T1000 (cell line): Measurements from ENCODE around the gene FSTL3.

Experiments
- DNase-seq: peaks from one replicate; lab custom pipeline; 2025; ENCODE audit warnings: mixed read lengths; lab: John Stamatoyannopoulos, UW

FSTL3 gene

DNA sequence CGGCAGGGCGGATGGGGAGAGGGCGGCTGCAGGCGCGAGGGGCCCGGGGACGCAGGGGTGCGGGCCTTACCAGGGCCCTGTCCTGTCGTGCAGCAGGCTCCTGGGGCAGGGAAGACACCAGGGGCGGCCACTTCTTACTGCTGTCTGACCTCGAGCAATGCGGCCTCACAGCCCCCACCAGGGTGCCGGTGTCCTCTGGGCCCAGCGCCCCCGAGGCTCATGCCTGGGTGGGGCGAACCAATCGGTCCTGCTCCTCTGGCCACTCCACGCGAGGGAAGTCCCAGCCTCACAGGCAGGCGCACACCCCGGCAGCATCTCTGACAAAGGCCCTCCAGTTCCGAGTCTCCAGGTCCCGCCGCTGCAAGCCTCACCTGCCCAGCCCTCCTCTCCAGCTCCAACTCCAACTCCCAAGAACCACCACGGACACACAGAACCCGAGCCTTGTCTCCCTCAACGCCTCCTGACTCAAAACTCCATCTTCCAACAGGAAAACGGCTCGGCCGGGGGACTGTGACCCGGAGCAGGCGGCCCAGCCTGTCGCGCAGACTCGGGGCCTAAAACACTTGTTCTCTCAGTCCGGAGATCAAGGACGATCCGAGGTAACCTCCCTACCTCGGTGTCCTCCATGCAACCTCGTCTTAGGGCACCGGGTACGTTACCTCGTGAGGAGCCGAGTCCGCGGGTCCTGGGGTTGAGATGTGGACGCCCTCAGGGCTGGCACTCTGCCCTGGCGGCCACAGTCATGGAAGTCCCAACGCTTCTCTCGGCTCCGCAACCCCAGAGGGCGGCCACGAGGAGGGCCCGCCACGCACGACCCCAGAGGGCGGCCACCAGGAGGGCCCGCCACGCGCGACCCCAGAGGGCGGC, 30.0 kb upstream of the FSTL3 start:
- DNase-seq = no peak

- no peak for DNase-seq
Measured at GRCh38 chr19:646779-647565, 29.2 kb upstream of the FSTL3 start.

- DNase-seq = no peak
Measured at GRCh38 chr19:647566-648284, 28.5 kb upstream of the FSTL3 start.

DNA sequence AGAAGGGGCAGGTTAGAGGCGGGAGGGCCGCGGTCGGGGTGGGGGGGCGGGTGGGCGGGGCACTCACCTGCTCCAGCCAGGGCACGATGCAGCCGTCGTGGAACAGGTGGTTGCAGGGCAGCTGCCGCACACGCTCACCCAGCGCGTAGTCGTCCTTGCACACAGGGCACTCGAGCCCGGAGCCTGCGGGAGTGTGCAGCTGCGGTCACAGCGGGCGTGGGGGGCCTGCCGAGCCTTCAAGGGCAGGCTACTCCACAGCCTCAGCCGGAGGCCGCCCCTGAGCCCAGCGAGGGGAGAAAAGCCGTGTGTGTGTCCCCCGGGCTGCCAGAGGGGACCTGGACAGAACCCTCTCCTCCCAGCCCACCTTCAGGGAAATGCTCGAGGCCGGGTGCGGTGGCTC, 27.9 kb upstream of the FSTL3 start:
- DNase-seq = no peak

GRCh38 chr19:648904-649801, 27.0 kb upstream of the FSTL3 start:
- DNase-seq = no peak

- DNase-seq = no peak
Measured at GRCh38 chr19:650121-650520, 26.1 kb upstream of the FSTL3 start.

DNA sequence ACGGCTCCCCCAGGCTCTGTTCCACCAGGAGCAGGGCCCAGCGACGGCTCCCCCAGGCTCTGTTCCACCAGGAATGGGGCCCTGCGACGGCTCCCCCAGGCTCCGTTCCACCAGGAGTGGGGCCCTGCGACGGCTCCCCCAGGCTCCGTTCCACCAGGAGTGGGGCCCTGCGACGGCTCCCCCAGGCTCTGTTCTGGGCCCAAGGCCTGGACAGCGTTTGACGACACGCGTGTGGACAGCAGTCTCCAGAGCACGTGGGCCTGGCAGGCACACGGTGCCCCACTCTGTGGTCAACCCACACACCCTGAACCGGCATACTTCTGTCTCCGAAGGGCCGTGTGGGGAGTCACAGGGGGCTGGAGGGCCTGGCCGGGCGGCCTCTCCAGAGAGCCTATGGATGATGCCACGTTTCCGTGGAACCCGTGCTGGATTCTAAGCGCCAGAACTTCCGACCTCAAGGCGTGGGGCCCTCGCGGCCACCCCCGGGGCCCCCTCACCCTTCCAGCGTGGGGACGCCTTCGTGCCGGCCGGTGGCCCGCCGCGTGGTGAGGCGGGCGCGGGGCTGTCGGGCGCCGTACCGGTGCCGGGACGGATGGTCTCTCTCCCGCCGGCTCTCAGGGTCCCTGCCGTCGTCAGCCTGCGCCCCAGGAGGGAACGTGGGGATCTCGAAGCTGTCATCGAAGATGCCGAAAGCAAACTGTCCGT, 24.9 kb upstream of the FSTL3 start:
- DNase-seq = no peak

DNA sequence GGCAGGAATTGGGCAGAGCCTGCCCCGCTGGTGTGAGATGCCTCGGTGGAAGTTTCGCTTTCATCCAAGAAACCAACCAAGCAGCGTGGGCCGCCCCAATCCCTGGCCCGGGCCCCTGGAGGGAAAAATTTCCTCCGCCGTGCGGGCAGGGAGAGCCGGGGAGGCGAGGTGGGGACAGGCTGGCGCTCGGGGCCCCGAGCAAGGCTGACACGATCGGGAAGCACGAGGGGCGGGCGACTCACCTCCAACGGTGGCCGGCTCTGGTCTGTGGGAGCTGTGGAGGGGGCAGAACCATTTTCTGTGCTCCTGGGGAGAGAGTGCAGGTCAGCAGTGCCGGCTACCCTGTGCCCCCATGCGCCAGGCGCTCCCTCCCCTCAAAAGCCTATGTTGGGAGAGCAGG, 24.2 kb upstream of the FSTL3 start:
- no peak for DNase-seq

GRCh38 chr19:652467-653389, 23.5 kb upstream of the FSTL3 start:
- DNase-seq = no peak

- DNase-seq = no peak
Measured at GRCh38 chr19:653425-653824, 22.8 kb upstream of the FSTL3 start.

DNA sequence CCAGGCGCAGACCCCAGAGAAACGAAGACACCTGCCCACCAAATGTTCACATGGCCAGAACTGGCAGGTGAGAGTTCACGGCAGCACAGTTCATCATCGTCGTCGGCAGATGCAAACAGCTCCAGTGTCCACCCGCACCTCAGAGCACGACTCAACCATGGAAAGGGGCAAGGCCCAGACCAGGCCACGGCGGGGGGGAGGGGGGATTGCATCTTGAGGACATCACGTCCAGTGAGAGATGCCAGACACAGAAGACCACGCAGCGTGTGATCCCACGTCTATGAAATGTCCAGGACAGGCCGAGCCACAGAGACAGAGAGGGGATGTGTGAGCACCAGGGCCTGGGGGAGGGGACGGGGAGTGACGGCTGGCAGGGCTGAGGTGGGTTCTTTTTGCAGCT, 20.5 kb upstream of the FSTL3 start:
- DNase-seq = no peak

- DNase-seq = no peak
Measured at GRCh38 chr19:656751-657559, 19.2 kb upstream of the FSTL3 start.

GRCh38 chr19:657611-658010, 18.6 kb upstream of the FSTL3 start:
- DNase-seq = no peak

DNA sequence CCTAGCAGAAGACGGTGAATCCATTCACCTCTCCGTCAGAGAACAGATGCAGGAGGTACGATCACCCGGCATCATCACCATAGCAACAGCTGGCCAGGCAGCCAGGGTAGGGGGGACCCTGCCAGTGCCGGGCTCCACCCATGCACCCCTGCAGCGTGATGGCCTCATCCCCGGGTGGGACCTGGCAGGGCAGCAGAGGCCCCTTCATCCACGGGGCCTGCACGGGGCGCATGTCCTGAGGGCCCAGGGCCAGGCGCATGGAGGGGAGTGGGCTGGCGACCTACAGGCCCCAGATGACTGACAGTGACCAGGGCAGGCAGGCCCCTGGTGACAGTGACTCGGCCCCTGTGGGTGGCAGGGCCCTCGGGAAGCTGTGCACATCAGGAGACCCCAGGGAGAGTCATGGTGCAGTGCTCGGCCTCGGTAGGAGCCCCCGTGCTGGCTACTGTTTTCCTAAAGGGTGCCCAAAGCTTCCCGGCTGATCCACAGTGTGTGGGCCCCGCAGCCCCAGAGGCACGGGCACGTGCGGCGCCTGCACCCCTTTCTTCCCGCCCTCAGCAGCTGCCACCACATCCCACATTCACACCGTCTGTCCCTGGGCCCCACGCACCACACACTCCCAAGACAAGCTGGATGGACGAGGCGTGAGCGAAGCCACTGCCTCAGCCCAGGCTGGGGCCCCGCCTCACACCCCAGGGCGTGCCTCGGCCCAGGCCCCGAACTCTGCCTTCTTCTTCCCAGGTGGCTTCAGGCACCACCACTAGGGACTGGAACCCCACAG, 17.9 kb upstream of the FSTL3 start:
- DNase-seq = no peak

GRCh38 chr19:658916-659839, 17.0 kb upstream of the FSTL3 start:
- DNase-seq = no peak

GRCh38 chr19:660793-661426, 15.3 kb upstream of the FSTL3 start:
- no peak for DNase-seq
